Endodermal cell (in vitro differentiated cells): ENCODE results near the gene KCTD6. TPM values are rescaled to one million over a fixed set of nuclear protein-coding genes. Genes with fewer than 3 reads are reported as not detected.

Source experiments
- DNase-seq: peaks from one replicate; pipeline ENCODE4 v3.0.0-alpha.2; 2017
- H3K27ac ChIP-seq: 2 replicates; pipeline ENCODE4 v1.5.1; 2013; ENCODE audit warnings: mild to moderate bottlenecking, low read depth, low read length, moderate library complexity
- H3K27me3 ChIP-seq: 2 replicates; pipeline ENCODE4 v1.6.1; 2013; ENCODE audit warnings: mild to moderate bottlenecking, low read length, moderate library complexity; ENCODE audit not compliant: insufficient read depth, control insufficient read depth, poor library complexity, severe bottlenecking
- H3K36me3 ChIP-seq: 2 replicates; pipeline ENCODE4 v1.7.0; 2013; ENCODE audit warnings: mild to moderate bottlenecking, low read length, moderate library complexity; ENCODE audit not compliant: control insufficient read depth, insufficient read depth
- H3K4me1 ChIP-seq: one replicate; pipeline ENCODE4 v1.7.0; 2013; ENCODE audit warnings: low read length; ENCODE audit not compliant: control insufficient read depth, insufficient read depth
- H3K4me3 ChIP-seq: 2 replicates; pipeline ENCODE4 v1.5.1; 2013; ENCODE audit warnings: mild to moderate bottlenecking, low read length, moderate library complexity
- H3K9ac ChIP-seq: 2 replicates; pipeline ENCODE4 v1.6.1; 2013; ENCODE audit warnings: mild to moderate bottlenecking, low read length, moderate library complexity; ENCODE audit not compliant: poor library complexity, severe bottlenecking; ENCODE audit errors: extremely low read depth
- H3K9me3 ChIP-seq: 2 replicates; pipeline ENCODE4 v1.6.1; 2013; ENCODE audit warnings: mild to moderate bottlenecking, low read length, moderate library complexity; ENCODE audit not compliant: control insufficient read depth
- H3K27ac Mint-ChIP-seq: 2 replicates; pipeline ENCODE4 v1.8.0; 2020; ENCODE audit warnings: mixed read lengths
- H3K27me3 Mint-ChIP-seq: 2 replicates; pipeline ENCODE4 v1.8.0; 2021; ENCODE audit warnings: mild to moderate bottlenecking, mixed read lengths; ENCODE audit not compliant: insufficient read depth
- H3K36me3 Mint-ChIP-seq: 2 replicates; pipeline ENCODE4 v1.8.0; 2020; ENCODE audit warnings: low read depth, mixed read lengths
- H3K4me1 Mint-ChIP-seq: 2 replicates; pipeline ENCODE4 v1.8.0; 2020; ENCODE audit warnings: mixed read lengths
- H3K4me3 Mint-ChIP-seq: 2 replicates; pipeline ENCODE4 v1.8.0; 2020; ENCODE audit warnings: mild to moderate bottlenecking, moderate library complexity, mixed read lengths
- H3K9me3 Mint-ChIP-seq: 2 replicates; pipeline ENCODE4 v1.8.0; 2020; ENCODE audit warnings: mild to moderate bottlenecking, mixed read lengths
- WGBS, 2 experiments: methylation state at CpG; one replicate each; pipeline versions ENCODE4 v1.1.5 to v1.1.7; 2013; ENCODE audit warnings: missing lambda C conversion rate in 2 of 2, mixed read lengths in 1 of 2; ENCODE audit not compliant: insufficient coverage in 1 of 2, insufficient read length in 1 of 2; 5-methylcytosine and 5-hydroxymethylcytosine counted together
- total RNA-seq, 2 donors: library from RNA; stranded (reverse); fragmentation: NEBNext Ultra II Directional in 1 of 2; extraction: Animal tissue kit (Norgen Biotek cat#: 25700) in 1 of 2; gene quantifications; 2 replicates in 1 of 2; 3 replicates in 1 of 2; pipeline ENCODE4 v1.2.1, GENCODE V29; 2021
- TF ChIP-seq, protein P1 (sequence below): fragments of 200-600 bp; sonication (generic); conservative IDR thresholded peaks from 2 replicates; pipeline ENCODE4 v1.5.0; 2021; ENCODE audit warnings: antibody characterized with exemption, mild to moderate bottlenecking

KCTD6 gene
- total RNA-seq, 2 donors from 2014 or later: 17.9 to 20.4 TPM

DNA sequence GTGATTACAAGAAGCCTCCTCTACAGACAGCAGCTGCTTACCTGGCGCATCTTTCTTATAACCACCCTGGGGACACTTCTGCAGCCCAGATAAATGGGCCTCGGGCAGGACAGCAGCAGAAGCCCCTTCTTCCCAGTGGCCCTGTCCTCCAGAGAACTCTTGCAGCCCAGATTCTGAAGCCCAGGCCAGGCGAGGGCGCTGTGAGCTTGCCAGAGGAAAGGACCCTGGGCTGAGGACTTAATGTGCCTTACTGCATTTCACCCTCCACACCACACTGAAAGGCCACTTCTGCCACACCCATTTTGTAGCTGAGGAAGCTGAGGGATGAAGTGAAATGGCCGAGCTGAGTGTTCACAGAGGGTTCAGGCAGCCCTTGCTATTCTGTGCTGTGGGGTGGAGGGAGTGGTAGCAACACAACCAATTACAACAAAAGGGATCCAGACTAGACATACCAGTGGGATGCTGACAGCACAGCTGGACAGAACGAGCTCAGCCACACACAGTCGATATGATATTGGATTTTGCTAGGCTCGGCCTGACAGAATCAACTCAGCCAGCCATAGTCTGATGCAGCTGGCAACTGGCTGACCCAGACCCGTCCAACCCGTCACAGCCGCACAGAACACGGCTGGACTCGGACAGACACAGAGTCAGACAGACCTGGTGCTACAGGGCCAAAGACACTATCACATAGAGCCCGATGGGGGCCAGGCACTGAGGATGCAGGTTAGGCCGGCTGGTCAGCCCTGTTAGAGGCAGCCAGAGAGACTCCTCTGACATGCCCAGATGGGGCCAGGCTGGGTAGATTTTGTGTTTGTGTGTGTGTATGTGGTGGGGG, 37.8 kb downstream of the KCTD6 start:
- H3K36me3 ChIP-seq: no peaks in the 10 kb centered on the region
- Mint-ChIP-seq H3K36me3 (peaks cover 5% of the 10 kb centered on the region), H3K4me3 (no peak overlapping the region), H3K27me3 (peaks cover 32% of the 10 kb centered on the region), H3K9me3 (peaks cover 1% of the 10 kb centered on the region), H3K27ac (no peak overlapping the region), H3K4me1 (peaks cover 10% of the 10 kb centered on the region)
- no peak overlapping the region for H3K4me3 ChIP-seq
- H3K27me3 ChIP-seq: peaks cover 15% of the 10 kb centered on the region
- peak; percentile 96 for DNase-seq
- TF ChIP-seq, protein P1, sequence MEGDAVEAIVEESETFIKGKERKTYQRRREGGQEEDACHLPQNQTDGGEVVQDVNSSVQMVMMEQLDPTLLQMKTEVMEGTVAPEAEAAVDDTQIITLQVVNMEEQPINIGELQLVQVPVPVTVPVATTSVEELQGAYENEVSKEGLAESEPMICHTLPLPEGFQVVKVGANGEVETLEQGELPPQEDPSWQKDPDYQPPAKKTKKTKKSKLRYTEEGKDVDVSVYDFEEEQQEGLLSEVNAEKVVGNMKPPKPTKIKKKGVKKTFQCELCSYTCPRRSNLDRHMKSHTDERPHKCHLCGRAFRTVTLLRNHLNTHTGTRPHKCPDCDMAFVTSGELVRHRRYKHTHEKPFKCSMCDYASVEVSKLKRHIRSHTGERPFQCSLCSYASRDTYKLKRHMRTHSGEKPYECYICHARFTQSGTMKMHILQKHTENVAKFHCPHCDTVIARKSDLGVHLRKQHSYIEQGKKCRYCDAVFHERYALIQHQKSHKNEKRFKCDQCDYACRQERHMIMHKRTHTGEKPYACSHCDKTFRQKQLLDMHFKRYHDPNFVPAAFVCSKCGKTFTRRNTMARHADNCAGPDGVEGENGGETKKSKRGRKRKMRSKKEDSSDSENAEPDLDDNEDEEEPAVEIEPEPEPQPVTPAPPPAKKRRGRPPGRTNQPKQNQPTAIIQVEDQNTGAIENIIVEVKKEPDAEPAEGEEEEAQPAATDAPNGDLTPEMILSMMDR: peak; percentile 89
- H3K9me3 ChIP-seq: no peaks in the 10 kb centered on the region
- H3K4me1 ChIP-seq: peaks cover 6% of the 10 kb centered on the region
- peak overlapping the region; percentile 41 for H3K27ac ChIP-seq
- no peak overlapping the region for H3K9ac ChIP-seq
- 72 to 85% methylated on average over 8 to 15 of the region's 15 CpGs for WGBS, 2 experiments

DNA sequence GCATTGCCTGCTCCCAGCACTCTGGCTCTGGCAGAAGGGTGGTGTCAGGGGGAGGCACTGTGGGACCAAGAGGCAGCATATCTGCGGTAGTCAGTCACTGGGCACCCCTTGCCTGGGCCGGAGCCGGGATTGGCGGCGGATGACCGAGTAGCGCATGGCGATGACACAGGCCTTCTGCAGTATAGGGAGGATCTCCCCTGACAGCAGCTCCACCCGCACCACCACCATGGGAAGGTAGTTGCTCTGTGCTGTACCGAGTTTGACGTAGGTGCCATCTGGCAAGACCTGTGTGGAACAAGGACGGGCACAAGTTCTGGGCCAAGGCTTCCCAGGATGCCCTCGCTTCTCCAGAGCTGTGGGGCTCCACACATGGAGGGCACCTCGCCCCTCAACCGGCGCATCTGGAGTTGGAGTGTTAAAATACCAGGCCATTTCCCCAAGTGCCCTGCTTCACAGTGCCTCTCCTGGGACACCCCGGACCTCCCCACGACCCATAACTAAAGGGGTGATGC, 38.5 kb downstream of the KCTD6 start:
- WGBS, 2 experiments: 96 to 99% methylated on average over 18 of the region's 18 CpGs
- peaks cover 9% of the 10 kb centered on the region for H3K27me3 ChIP-seq

DNA sequence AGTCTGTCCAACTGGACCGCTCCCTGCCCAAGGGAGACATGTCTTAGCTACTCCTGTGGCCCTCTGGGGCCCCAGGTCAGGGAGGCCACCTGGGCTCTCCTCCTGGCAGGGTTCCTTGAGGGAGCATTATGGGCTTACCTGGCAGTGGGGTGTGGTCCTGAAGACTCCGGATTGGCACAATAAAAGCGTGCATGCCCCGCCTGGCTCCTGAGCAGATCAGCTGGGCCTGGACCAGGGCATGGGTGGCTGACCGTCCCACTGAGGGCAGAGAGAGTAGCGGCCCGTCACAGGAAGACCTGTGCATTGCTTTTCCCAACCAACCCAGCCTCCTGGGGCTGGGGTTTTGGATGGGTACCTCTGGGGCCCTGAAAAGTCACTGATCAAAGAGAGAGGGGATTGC, 39.7 kb downstream of the KCTD6 start:
- H3K4me3 Mint-ChIP-seq: no peak overlapping the region
- H3K9me3 ChIP-seq: no peaks in the 10 kb centered on the region
- no peak overlapping the region for H3K4me3 ChIP-seq
- TF ChIP-seq, protein P1: no peak
- DNase-seq: no peak
- no peak overlapping the region for H3K9ac ChIP-seq
- 97 to 98% methylated on average over 6 to 7 of the region's 7 CpGs for WGBS, 2 experiments
- H3K4me1 Mint-ChIP-seq: peaks cover 25% of the 10 kb centered on the region
- H3K4me1 ChIP-seq: peaks cover 17% of the 10 kb centered on the region
- H3K36me3 Mint-ChIP-seq: peaks cover 4% of the 10 kb centered on the region
- H3K36me3 ChIP-seq: no peaks in the 10 kb centered on the region
- H3K27ac Mint-ChIP-seq: no peak overlapping the region
- no peaks in the 10 kb centered on the region for H3K27me3 ChIP-seq
- no peak overlapping the region for H3K27ac ChIP-seq
- H3K9me3 Mint-ChIP-seq: peaks cover 1% of the 10 kb centered on the region
- H3K27me3 Mint-ChIP-seq: peaks cover 16% of the 10 kb centered on the region

More for the DNA sequence above, 38.5 kb downstream of the KCTD6 start:
- Histone ChIP-seq H3K36me3 (no peaks in the 10 kb centered on the region), H3K9me3 (no peaks in the 10 kb centered on the region), H3K27ac (peak overlapping the region; percentile 41), H3K4me3 (no peak overlapping the region), H3K9ac (no peak overlapping the region), H3K4me1 (peaks cover 10% of the 10 kb centered on the region)
- Mint-ChIP-seq H3K4me1 (peaks cover 13% of the 10 kb centered on the region), H3K4me3 (no peak overlapping the region), H3K27ac (no peak overlapping the region), H3K27me3 (peaks cover 26% of the 10 kb centered on the region), H3K9me3 (peaks cover 1% of the 10 kb centered on the region), H3K36me3 (peaks cover 5% of the 10 kb centered on the region)
- TF ChIP-seq, protein P1: no peak
- DNase-seq: no peak
